Stimulated activated CD8-positive, alpha-beta memory T cell treated with anti-CD3 and anti-CD28 coated beads, Interleukin-12 subunit alpha, Interleukin-12 subunit beta, amount 100 ng/mL, for 1 hour (primary cell): Measurements from ENCODE around the gene NMS.
"Not testable (repeated sequence)": the region's sequence is repeated elsewhere in the genome, so short reads cannot be mapped to it uniquely, and the experiment has no call there.

Source experiments
- DNase-seq: peaks from one replicate; pipeline ENCODE4 v3.0.0-alpha.2; 2020; ENCODE audit warnings: low read depth

The NMS gene, protein sequence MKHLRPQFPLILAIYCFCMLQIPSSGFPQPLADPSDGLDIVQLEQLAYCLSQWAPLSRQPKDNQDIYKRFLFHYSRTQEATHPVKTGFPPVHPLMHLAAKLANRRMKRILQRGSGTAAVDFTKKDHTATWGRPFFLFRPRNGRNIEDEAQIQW

DNA sequence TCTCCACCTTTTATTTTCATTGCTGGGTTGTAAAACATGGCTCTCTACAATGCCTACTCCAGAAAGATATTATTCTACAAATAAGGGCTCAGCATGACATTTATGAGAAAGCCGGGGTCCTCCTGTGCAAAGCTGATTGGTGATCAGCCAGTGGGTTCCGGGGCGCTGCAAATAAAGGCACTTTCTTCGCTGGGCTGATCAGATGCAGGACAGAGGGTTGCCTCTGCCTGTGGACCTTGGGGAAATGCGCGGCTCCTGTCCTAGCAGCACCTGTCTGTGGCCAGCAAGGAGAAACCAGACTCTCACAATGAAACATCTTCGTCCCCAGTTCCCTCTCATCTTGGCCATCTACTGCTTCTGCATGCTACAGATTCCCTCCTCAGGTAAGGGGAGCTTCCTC lies at the start of gene NMS:
Gene NMS (plus strand): TSS at position 301 of the 400 bp plus-strand sequence. CDS start 7 bp downstream, at position 308.
- no peak for DNase-seq

DNA sequence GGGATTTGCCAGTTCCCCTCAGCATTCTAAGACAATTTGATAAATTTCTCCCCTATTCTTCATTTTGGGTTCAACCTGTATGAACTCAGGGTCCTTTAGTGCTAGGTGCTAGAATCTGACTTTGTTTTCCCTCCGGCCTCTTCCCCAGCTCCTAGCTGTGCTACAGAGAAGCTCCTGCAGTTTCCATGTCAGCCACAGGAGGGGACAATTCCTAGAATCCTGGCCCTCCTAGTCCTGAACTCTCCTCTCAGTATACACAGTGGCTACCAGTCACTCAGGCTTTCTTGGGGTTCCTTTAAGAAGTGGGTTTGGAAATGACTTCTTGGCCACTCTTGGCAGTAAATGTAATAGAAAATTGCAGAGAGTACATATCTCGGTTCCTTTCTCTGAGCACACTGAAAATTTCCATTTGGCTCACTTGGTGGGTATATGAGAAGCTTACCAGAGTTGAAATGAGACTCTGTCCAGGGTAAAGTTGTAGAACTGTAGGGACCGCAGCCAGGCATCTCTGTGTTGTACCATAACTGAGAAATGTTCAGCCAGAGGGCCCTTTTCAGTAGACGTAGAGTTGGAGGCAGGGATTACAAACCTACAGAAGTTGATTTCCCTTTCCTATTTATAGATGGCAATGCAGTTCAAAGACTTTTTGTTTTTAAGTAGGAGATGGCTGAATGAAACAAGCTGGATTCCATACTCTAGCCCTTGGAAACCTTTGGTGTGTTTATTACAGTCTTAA lies 47.8 kb upstream of the NMS start:
- DNase-seq = no peak

DNA sequence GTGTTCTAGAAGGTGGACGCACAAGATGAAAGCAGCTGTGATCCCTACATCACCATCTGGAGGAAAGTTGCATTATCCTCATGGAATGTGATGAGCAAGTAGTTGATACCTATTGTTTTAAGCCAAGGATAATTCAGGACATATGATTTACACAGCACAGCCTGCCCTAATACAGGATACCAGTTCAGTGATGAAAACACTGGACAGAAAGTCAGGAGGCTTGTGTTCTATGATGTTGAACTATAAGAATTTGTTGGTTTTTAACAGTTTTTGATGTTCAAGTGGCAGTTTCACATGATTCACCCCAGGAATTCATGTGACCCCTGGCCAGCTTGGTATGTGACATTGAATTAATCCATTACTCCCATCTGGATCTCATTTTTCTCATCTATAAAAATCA lies 46.7 kb upstream of the NMS start:
- DNase-seq = no peak

DNA sequence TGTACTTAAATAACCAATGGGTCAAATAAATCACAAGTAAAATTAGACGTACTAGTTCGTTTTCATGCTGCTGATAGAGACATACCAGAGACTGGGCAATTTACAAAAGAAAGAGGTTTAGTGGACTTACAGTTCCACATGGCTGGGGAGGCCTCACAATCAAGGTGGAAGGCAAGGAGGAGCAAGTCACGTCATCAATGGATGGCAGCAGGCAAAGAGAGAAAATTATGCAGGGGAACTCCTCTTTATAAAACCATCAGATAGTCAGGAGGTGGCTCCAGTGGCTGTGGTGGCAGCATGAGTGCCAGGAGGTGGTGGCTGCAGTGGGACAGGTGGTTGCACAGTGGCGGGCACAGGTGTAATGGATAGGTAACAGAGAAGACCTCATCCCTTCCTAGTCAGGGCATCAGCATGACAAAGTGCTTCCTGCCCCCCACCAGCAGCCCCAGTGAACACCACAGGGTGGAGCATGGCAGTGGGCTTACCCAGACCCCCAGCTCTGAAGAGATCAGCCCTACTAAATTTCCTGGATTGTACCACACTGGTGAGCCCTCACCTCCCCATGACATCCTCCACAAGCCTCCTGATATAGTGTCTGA lies 45.9 kb upstream of the NMS start:
- DNase-seq = no peak

DNA sequence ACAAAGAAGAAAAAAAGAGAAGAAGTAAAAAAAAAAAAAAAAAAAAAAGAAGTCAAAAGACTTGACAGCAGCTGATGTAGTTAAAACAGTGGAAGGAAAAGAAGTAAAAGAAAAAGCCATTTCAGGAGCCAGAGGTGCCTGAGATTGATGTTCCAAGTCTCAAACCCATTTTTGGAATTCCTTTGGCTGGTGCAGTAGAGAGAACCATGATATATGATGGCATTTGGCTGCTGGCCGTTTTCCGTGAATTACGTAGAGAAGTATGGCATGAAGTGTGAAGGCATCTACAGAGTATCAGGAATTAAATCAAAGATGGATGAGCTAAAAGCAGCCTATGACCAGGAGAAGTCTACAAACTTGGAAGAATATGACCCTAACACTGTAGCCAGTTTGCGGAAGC lies 45.2 kb upstream of the NMS start:
- no peak for DNase-seq

DNA sequence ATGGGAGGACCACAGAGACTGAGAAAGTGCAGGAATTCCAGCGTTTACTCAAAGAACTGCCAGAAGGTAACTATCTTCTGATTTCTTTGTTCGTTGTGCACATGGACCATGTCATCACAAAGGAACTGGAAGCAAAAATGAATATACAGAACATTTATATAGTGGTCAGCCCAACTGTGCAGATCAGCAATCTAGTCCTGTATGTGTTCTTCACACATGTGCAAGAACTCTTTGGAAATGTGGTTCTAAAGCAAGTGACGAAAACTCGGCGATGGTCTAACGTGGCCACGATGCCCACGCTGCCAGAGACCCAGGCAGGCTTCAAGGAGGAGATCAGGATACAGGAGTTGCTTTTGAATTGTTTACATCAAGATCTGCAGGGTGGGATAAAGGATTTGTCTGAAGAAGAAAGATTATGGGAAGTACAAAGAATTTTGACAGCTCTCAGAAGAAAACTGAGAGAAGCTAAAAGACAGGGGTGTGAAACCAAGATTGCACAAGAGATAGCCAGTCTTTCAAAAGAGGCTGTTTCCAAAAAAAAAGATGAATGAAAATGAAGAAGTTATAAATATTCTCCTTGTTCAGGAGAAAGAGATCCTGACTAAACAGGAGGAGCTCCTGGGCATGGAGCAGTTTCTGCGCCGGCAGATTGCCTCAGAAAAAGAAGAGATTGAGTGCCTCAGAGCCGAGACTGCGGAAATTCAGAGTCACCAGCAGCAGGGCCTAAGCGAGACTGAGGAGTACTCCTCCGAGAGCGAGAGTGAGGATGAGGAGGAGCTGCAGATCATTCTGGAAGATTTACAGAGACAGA lies 44.5 kb upstream of the NMS start:
- DNase-seq = no peak

DNA sequence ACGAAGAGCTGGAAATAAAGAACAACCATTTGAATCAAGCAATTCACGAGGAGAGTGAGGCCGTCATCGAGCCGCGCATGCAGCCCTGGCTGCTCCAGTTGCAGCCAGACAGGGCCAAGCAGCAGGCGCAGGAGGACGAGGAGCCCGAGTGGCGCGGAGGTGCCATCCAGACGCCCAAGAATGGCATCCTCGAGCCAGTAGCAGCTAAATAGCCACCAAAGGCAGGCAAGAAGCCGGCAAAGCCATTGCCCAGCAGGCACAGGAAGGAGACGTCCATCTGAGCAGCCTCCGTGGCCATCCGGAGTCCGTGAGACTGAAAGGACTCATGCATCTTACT lies 43.9 kb upstream of the NMS start:
- DNase-seq = no peak

DNA sequence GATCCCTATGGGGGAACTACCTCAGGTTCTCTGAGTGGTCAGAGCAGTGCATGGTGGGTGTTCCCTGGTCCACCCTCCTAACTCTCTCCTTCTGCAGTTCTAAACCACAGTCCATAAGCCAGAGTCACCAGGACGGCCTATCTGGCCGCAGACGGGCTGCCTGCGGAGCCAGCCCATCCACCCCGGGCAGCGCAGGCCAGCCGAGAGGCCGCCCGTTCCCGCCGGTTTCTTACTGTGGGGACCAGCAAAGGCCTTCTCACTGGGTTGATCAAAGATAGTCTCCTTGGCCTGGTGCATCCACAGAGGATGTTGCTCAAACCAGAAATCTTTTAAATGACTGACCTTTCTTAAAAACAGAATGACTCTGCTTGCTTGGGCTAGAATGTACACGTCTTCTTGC lies 43.2 kb upstream of the NMS start:
- no peak for DNase-seq

DNA sequence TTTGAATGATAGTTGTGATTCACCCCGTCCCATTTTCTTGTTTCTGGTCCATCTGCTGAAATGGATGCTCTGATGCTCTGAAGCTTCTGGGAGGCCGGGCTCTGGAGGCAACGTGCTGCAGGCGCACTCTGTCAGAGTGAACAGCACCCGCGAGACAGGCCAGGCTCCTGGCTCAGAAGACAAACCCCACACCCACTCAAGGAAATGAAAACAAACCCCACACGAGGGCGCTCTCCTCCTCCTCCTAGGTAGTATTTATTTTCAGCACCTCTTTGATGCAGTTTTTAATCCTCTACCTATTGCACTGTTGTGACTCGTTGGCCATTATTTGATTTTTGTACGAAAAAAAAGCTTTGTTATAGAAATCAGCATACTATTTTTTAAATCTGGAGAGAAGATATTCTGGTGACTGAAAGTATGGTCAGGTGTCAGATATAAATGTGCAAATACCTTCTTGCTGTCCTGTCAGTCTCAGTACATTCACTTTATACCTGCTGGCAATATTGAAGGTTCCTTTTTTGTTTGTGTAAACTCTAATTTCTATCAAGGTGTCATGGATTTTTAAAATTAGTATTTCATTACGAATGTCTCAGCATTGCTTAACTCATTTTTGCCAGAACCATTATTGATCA lies 42.5 kb upstream of the NMS start:
- DNase-seq = peak; percentile 49

DNA sequence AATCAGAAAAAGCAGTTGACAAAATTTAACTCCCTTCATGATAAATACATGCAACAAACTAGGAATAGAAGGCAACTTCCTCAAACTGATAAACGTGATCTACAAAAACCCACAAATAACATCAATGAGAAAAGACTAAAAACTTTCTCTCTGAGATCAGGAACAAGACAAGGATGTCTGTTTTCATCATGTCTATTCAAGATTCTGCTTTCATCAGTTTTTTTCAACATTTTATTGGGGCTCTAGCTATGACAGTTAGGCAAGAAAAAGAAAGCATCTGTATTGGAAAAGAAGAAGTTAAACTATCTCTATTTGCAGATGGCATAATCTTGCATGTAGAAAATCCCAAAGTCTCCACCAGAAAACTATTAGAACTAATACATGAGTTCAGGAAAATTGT lies 40.6 kb upstream of the NMS start:
- no peak for DNase-seq

DNA sequence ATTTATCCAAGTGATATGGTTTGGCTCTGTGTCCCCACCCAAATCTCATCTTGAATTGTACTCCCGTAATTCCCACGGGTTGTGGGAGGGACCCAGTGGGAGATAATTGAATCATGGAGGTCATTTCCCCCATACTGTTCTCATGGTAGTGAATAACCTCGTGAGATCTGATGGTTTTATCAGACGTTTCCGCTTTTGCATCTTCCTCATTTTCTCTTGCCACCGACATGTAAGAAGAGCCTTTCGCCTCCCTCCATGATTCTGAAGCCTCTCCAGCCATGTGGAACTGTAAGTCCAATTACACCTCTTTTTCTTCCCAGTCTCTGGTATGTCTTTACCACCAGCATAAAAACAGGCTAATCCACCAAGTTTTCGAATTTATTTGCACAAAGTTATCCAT lies 32.5 kb upstream of the NMS start:
- no peak for DNase-seq

DNA sequence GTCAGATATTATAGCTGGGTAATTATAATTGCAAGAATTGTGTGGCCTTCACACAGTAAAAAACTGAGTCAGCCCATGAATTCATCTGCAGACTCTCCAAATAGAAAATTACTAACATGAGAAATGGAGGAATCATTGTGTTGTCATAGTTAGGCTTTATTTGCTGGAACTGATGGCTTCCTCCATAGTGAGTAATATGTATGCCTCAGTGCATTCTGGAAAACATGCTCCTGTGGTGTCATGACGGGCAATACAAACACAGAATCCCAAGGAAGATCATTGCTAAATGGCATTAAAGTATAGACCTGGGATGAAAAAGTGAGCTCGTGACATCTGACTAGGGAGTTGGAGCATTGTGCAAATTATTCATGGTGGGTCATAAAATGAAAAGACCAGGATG lies 23.6 kb upstream of the NMS start:
- no peak for DNase-seq

DNA sequence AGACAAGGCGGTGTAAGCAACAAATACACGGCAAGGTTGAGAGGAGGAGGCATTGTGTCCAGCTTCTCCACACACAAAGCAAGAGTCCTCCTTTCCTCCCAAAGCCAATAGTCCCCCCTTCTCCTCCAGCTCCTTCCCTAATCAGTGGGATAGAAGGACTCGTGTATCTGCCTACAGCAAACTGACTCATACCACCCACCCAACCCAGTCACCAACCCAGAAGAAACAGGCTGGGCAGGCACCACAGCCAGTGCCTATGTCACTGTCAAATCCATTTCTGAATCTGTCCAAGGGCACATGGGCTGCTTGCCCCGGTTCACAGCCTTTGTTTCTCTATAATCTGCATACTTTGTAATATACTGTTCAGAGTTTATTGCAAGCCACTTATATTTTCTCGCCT lies 19.2 kb upstream of the NMS start:
- no peak for DNase-seq

DNA sequence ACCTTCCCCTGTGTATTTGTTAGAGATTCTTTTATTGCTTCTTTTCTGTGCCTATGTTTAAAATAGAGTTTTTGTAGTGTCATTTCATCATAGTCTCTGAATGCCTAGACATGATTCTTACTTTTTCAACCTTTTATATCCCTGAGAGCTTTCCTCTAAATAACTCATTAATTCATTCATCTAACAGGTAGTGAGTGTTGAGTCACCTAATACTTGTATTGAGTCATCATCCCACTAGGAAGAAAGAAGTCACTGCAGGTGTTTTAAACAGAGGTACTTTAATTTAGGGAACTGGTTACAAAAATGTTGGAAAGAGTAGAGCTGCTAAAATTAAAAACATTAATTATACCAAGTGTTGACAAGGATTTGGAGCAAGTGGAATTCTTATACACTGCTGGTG lies 18.5 kb upstream of the NMS start:
- no peak for DNase-seq

DNA sequence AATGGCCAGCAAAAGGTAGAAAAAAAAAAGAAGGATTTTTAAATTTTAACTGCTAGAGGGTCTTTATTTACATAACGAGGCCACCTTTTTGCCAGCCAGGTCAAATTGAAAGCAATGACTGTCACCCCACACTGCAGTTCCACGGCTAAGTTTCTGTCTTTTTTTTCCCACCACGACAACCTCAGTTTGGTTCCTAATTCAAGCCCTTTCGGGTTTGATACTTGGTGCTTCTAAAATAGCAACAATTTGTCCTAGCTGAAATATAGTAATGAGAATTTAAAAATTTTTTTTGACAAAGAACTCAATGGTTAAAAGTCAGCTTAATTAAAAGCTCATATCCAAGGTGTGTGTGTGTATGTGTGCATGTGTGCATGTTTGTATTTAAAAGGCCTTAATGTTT lies 16.4 kb upstream of the NMS start:
- no peak for DNase-seq

DNA sequence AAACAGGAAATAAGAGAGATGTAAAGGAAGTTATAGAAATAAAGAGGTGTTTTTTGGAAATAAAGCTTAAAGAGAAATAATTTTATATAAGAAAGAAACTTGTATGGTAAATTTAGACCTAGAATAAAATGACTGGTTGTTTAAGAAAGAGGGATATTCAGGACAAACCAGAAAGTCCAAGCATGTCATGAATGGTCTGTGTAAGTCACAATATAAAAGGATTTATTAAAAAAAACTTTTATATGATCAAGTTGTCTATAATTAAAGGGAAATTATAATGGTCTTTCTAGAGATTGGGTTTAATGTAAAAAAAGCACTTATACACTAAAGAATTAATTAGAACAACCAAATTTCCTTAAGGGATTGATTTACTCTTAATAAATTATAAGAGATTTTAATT lies 13.9 kb upstream of the NMS start:
- not testable (repeated sequence) for DNase-seq

DNA sequence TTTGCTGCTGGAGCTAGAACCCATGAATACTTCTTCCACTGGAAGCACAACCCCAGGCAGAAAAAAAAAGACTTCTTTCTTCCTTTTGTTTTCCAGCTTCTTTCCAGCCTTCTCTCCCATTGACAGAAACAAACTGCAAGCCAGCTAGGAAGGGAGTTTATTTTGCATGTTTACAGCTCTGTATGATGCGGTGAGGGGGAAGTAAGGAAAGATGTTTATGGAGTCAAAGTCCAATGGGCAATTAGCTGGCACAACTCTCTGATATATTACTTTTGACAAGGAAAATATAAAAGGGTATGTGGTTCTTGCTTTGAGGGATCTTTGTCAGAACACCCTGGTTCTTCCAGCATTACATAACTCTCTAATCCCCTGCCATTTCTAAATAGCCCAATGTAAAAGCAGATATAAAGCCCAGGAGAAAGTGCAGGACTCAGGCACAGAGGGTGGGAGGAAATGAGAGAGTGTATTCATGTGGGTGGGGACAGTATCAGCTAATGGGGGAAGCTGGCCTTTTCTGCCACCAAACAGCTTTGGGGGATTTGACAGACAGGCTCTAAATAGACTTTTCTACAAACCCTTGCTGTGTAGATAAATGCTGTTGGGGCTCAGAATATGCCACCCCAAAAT lies 9.3 kb upstream of the NMS start:
- no peak for DNase-seq

DNA sequence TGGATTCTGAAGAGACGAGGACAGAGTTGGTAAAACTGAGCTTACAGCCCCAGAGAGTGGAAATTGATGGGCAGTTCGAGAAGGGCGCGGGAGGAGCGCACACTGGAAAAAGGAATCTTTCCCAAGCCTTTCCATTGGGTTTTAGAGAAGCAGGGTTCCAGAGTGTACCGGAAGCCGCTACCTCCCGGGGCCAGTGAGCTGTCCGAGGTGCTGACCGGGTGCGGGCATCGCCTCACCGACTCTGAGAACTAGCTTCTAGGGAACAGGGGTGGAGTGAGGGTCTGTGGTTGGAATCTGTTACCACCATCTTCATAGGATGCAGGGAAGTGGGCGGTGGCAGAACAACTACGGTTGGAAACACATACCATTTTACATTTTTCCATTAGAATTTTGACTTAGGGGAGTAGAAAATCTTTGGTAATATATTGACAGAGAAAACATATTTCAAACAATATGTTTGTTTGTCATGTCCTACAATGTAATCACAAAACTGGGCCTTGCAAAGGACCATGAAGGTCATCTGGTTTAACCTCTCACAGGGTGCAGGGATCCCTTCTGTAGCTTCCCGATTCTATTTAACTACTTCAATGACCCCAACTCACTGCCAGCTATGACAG lies 724 bp downstream of the NMS start:
- DNase-seq = no peak

DNA sequence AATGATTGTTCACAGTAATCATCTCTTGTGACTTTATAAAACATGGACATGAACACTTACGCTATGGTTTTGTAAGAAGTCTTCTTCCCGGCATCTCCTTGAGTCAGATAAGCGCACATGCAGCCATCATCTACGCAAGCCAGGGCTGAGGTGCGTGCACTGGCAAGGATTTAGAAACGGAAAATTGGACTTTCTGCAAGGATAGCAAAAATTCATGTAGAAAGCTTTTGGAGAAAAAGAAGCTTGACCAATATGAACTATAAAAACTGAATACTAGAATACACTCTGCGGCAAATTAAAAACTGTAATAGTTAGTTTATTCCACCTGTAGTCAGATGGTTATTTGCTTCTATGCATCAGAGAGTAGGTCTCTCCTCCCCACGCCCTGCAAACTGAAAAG lies 6.3 kb downstream of the NMS start:
- DNase-seq = no peak

DNA sequence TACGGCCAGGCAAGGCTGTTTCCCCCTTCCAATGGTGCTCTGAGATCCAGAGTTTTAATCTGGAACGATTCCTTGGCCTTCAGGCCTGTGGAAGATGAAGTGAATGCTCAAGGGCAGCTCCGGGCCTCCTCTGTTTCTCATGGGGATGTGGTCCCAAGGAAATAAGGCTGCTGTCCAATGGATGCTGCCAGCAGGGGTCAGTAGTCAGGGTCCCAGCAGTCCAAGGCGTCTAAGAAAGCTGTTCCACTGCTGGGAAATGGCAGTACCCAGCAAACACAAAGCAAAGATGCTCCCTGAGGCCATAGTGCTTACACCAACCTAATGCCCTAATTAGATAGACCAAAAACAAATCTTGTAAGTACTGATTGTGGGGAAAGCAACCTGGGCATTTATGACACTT lies 12.5 kb downstream of the NMS start:
- no peak for DNase-seq

DNA sequence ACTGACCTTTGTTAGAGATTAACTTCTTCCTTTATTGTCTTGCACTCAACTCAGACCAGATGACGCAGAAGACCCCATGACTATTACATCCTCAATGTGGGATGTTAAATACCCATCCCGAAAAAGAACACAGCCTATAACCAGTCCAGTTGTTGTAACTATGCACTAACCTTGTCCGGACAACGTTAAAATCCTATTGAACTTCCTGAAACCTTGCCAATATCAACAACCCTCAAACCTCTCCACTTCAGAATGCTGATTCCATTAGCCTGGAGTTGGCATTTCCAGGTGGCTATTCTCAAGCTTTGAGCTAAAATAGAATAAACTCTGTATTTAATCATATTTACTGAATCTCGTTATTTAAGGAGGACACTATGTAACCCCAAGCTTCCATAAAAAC lies 13.6 kb downstream of the NMS start:
- DNase-seq = no peak

DNA sequence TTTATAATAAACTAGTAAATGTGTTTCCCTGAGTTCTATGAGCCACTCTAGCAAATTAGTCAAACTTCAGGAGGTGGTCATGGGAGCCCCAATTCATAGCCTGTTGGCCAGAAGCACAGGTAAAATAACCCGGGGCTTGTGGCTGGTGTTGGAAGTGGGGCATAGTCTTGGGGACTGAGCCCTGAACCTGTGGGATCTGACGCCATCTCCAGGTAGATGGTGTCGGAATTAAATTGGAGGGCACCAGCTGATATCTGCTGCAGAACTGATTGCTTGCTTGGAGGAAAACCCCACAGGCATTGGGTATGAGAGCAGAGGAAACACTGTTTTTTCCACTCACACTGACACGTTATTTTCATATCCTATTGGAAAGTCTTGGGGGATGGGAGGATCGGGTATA lies 14.1 kb downstream of the NMS start:
- DNase-seq = no peak
